Jurkat, Clone E6-1 (cell line): Measurements from ENCODE around the gene RIMBP3C.
"Not testable (repeated sequence)": the region's sequence is repeated elsewhere in the genome, so short reads cannot be mapped to it uniquely, and the experiment has no call there.

Experiments
- DNase-seq: peaks from one replicate; pipeline ENCODE4 v3.0.0-alpha.2; 2011; ENCODE audit warnings: low read depth, low spot score
- H3K4me3 ChIP-seq: 2 replicates; pipeline ENCODE4 v1.5.1; 2011; ENCODE audit warnings: mild to moderate bottlenecking, low read length, control low read depth, moderate library complexity

RIMBP3C gene

GRCh38 chr22:21573750-21574494 lies 22.7 kb upstream of the RIMBP3C start:
- DNase-seq, result no peak
- no peak overlapping the region for H3K4me3 ChIP-seq

- H3K4me3 ChIP-seq, result no peak overlapping the region
- DNase-seq, result no peak
Observed at GRCh38 chr22:21573293-21573734, 22.1 kb upstream of the RIMBP3C start.

GRCh38 chr22:21571679-21572078 lies 20.4 kb upstream of the RIMBP3C start:
- no peak for DNase-seq

GRCh38 chr22:21570398-21570797 lies 19.1 kb upstream of the RIMBP3C start:
- no peak overlapping the region for H3K4me3 ChIP-seq
- no peak for DNase-seq

More at GRCh38 chr22:21571679-21572078, 20.4 kb upstream of the RIMBP3C start:
- no peak overlapping the region for H3K4me3 ChIP-seq

- peak; percentile 41 for DNase-seq
- peak overlapping the region; percentile 96 for H3K4me3 ChIP-seq
Observed at GRCh38 chr22:21569459-21570170, 18.4 kb upstream of the RIMBP3C start.

GRCh38 chr22:21569076-21569427 lies 17.8 kb upstream of the RIMBP3C start:
- H3K4me3 ChIP-seq, result peak overlapping the region; percentile 96

GRCh38 chr22:21568347-21569075 lies 17.2 kb upstream of the RIMBP3C start:
- peak; percentile 24 for DNase-seq
- peak overlapping the region; percentile 96 for H3K4me3 ChIP-seq

More at GRCh38 chr22:21569076-21569427, 17.8 kb upstream of the RIMBP3C start:
- DNase-seq, result not testable (repeated sequence)

- H3K4me3 ChIP-seq, result peak within 1 kb of the TSS; percentile 96
- peak; percentile 67 for DNase-seq
Observed at GRCh38 chr22:21567456-21568346, 16.4 kb upstream of the RIMBP3C start, which contains the start of gene UBE2L3. TSS of gene UBE2L3 (plus strand) at chr22:21567714. CDS start at chr22:21567745, 31 bp downstream.

- H3K4me3 ChIP-seq, result no peak overlapping the region
- DNase-seq, result no peak
Observed at GRCh38 chr22:21564411-21564810, 13.2 kb upstream of the RIMBP3C start.

- DNase-seq, result no peak
- H3K4me3 ChIP-seq, result no peak overlapping the region
Observed at GRCh38 chr22:21563912-21564311, 12.7 kb upstream of the RIMBP3C start.

- not testable (repeated sequence) for H3K4me3 ChIP-seq, DNase-seq
Observed at GRCh38 chr22:21560657-21561056, 9.4 kb upstream of the RIMBP3C start.

GRCh38 chr22:21559345-21560125 lies 8.3 kb upstream of the RIMBP3C start:
- not testable (repeated sequence) for H3K4me3 ChIP-seq, DNase-seq

- not testable (repeated sequence) for H3K4me3 ChIP-seq, DNase-seq
Observed at GRCh38 chr22:21550678-21551047, 598 bp downstream of the RIMBP3C start.

- not testable (repeated sequence) for H3K4me3 ChIP-seq, DNase-seq
Observed at GRCh38 chr22:21550008-21550677, 1.1 kb downstream of the RIMBP3C start.

GRCh38 chr22:21549558-21549957 lies 1.7 kb downstream of the RIMBP3C start:
- DNase-seq, result not testable (repeated sequence)

GRCh38 chr22:21544432-21545322 lies 6.6 kb downstream of the RIMBP3C start:
- not testable (repeated sequence) for DNase-seq, H3K4me3 ChIP-seq

More at GRCh38 chr22:21549558-21549957, 1.7 kb downstream of the RIMBP3C start:
- H3K4me3 ChIP-seq, result not testable (repeated sequence)
